ENCODE data around the gene RABGAP1L.

DNA sequence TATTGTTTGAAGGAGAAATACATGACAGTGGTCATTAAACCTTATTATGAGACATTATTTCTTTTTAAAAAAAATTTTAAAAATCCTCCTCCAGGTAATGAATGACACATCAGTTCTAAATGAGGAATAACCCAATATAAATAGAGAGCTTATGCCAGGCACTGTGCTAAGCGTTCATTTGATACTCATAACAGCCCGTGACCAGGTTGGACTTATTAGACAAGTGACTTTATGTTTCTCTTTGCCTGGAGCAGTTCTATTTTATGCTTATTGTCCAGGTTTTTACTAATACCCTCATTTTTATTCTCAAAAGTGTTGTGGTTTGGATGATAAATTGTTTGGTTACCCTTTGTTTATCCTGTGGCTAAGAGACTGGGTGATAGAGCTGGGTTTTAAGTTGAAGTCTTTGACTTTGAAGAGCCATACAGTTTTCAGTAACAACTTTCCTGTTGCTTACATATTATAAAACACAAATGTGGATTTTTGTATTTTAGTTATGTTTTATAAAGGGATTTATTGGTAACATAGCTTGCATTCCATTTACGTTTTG, 84.2 kb downstream of the RABGAP1L start:
- no peak for TF ChIP-seq TAF1 (IDR thresholded peaks at IDR 0.05; ENCODE audit: borderline replicate concordance, low read depth, low read length)
- TF ChIP-seq POLR2A (IDR thresholded peaks at IDR 0.05; ENCODE audit: low read depth, low read length) = no peak
- TF ChIP-seq POLR2AphosphoS5 (IDR thresholded peaks at IDR 0.05; ENCODE audit: low read depth, low read length) = no peak

All from GM12892 (cell line).